Heart left ventricle (tissue), 16 donors: ENCODE results near the gene DHRS3. TPM values are rescaled to one million over a fixed set of nuclear protein-coding genes. Genes with fewer than 3 reads are reported as not detected.
A peak's percentile ranks its signal among the peaks of the same experiment; 100 is the strongest.

ENCODE experiments used
- ATAC-seq, 4 donors: fragments of 200-7000 bp; cut with Tn5 transposase; one replicate each; pipeline ENCODE4 v1.9.1; 2020 to 2022; ENCODE audit warnings: moderate library complexity in 4 of 4, mild to moderate bottlenecking in 3 of 4, moderate number of reproducible peaks in 1 of 4
- DNase-seq, 5 donors: peaks; one replicate each; pipeline ENCODE4 v3.0.0-alpha.2; 2020
- H3K27ac ChIP-seq, 12 donors: fragments of 200-600 bp; sonication (generic) in 4 of 12; one replicate each; pipeline versions ENCODE4 v1.5.0 to v1.8.0; 2016 to 2022; ENCODE audit warnings: mild to moderate bottlenecking in 2 of 12
- H3K27me3 ChIP-seq, 9 donors: fragments of 200-600 bp; sonication (generic) in 2 of 9; one replicate each; pipeline versions ENCODE4 v1.5.1 to v1.8.0; 2016 to 2022; ENCODE audit warnings: mild to moderate bottlenecking in 3 of 9
- H3K36me3 ChIP-seq, 9 donors: fragments of 200-600 bp; sonication (generic) in 2 of 9; one replicate each; pipeline versions ENCODE4 v1.5.0 to v1.8.0; 2018 to 2022; ENCODE audit warnings: mild to moderate bottlenecking in 2 of 9
- H3K4me1 ChIP-seq, 12 donors: fragments of 200-600 bp; sonication (generic) in 4 of 12; one replicate each; pipeline versions ENCODE4 v1.5.0 to v1.8.0; 2016 to 2022; ENCODE audit warnings: mild to moderate bottlenecking in 3 of 12
- H3K4me3 ChIP-seq, 12 donors: fragments of 200-600 bp; sonication (generic) in 4 of 12; one replicate each; pipeline versions ENCODE4 v1.5.0 to v1.8.0; 2017 to 2022; ENCODE audit warnings: mild to moderate bottlenecking in 9 of 12, moderate library complexity in 4 of 12
- H3K9me3 ChIP-seq, 12 donors: fragments of 200-600 bp; sonication (generic) in 4 of 12; one replicate each; pipeline versions ENCODE4 v1.5.0 to v1.8.0; 2016 to 2022; ENCODE audit warnings: mild to moderate bottlenecking in 1 of 12
- CTCF ChIP-seq, 12 donors: fragments of 200-600 bp; sonication (generic) in 4 of 12; IDR thresholded peaks; one replicate each; pipeline versions ENCODE4 v1.5.0 to v1.8.0; 2018 to 2022; ENCODE audit warnings: antibody characterized with exemption in 12 of 12, mild to moderate bottlenecking in 5 of 12
- POLR2A ChIP-seq, 2 donors: fragments of 450-650 bp; IDR thresholded peaks; one replicate each; pipeline ENCODE4 v1.6.1; 2017; ENCODE audit warnings: antibody characterized with exemption in 2 of 2, mild to moderate bottlenecking in 2 of 2, moderate library complexity in 2 of 2
- WGBS, 4 donors: extraction: QIAGEN DNeasy Blood & Tissue Kit in 2 of 4; methylation state at CpG; one replicate each; pipeline versions ENCODE4 v1.1.5 to v1.1.7; 2013 to 2018; 5-methylcytosine and 5-hydroxymethylcytosine counted together
- intact Hi-C, 10 donors: fragments of 100-400 bp; cut with DNase I; formaldehyde crosslinking; loops; one replicate each; pipeline versions ENCODE4 v1.11.1 to v1.14.2; 2022
- polyA plus RNA-seq, 2 donors: library from polyadenylated mRNA; stranded (reverse); fragments of 200-250 nt; gene quantifications; one replicate each; pipeline ENCODE4 v1.2.3, GENCODE V29; 2013
- total RNA-seq, 9 donors: library from RNA; depleted of rRNA in 2 of 9; stranded (reverse); fragments of >200 nt in 2 of 9; fragmentation: NEBNext Ultra II Directional in 3 of 9; extraction: Animal tissue kit (Norgen Biotek cat#: 25700) in 3 of 9; gene quantifications; one replicate each; pipeline versions ENCODE4 v1.1.0 to v1.2.4, GENCODE V29; 2016 to 2023
- donor health status: ischemic (EF 13 %, LVEDD 7.1; RV severe dilation, severe dysfunction).
- donor health status: healthy with polysubstance abuse.
- donor health status: DM: no; HTN: yes; CAD: no.
- donor health status: DM: no; HTN: no; CAD: no.
- donor health status: ischemic (EF 25% LVEDD 6.9; RV normal size, moderate dysfunction).
- donor health status: ischemic (EF 25% LVEDD 5.7; RV mildly dilated, moderate dysfunction).
- donor health status: healthy.
- donor health status: DM: yes; HTN: yes; CAD: no.
- donor health status: ischemic (EF 35%, LVEDD 5.7; RV mildly dilated, moderate dysfunction).
- donor health status: nonischemic (EF 11% LVEDD 7.7; RV severe dilation, severe dysfunction).
- donor health status: DM: yes; HTN: yes; CAD: no.
- donor health status: PGD.
- donor health status: ischemic (EF 29% LVEDD 5.4; RV normal size, mild dysfunction).
- donor health status: nonischemic (EF 23%, LVEDD 6.1; RV moderate dilation, normal function).

The DHRS3 gene
- total and polyA plus RNA-seq, 11 donors: 28.6 to 102 (median 59.9) TPM

GRCh38 chr1:12531179-12531499 lies 86.9 kb downstream of the DHRS3 start:
- H3K9me3 ChIP-seq: peaks cover 0 to 11% (median 2%) of the 10 kb centered on the region in 12 donors
- WGBS, 4 donors: 83 to 93% (median 90%) methylated on average over 1 of the region's 1 CpG
- no peak overlapping the region for H3K4me3 ChIP-seq
- TF ChIP-seq POLR2A (IDR thresholded peaks at IDR 0.05): no peak
- TF ChIP-seq CTCF (IDR thresholded peaks at IDR 0.05): no peak
- no peak for ATAC-seq
- no peaks in the 10 kb centered on the region for H3K36me3 ChIP-seq
- H3K27me3 ChIP-seq: no peaks in the 10 kb centered on the region
- DNase-seq: no peak
- H3K4me1 ChIP-seq: peaks cover 0 to 15% (median 0%) of the 10 kb centered on the region in 12 donors
- intact Hi-C loops: no loop called here
- no peak overlapping the region for H3K27ac ChIP-seq

- no peaks in the 10 kb centered on the region for H3K36me3 ChIP-seq
- intact Hi-C loops: no loop called here
- no peak overlapping the region for H3K27ac ChIP-seq
- WGBS, 4 donors: 87 to 90% (median 89%) methylated on average over 11 of the region's 11 CpGs
- no peak for ATAC-seq
- H3K4me3 ChIP-seq: no peak overlapping the region
- no peak for DNase-seq
- no peaks in the 10 kb centered on the region for H3K27me3 ChIP-seq
- peaks cover 0 to 17% (median 0%) of the 10 kb centered on the region in 12 donors for H3K4me1 ChIP-seq
- no peak for TF ChIP-seq CTCF (IDR thresholded peaks at IDR 0.05)
- TF ChIP-seq POLR2A (IDR thresholded peaks at IDR 0.05): no peak
- peaks cover 0 to 6% (median 0%) of the 10 kb centered on the region in 12 donors for H3K9me3 ChIP-seq
Measured at GRCh38 chr1:12530462-12531178, 87.4 kb downstream of the DHRS3 start.

- no peaks in the 10 kb centered on the region for H3K27me3 ChIP-seq
- no peak overlapping the region for H3K4me3 ChIP-seq
- peaks cover 0 to 20% (median 0%) of the 10 kb centered on the region in 12 donors for H3K4me1 ChIP-seq
- no peak for TF ChIP-seq POLR2A (IDR thresholded peaks at IDR 0.05)
- ATAC-seq: no peak
- H3K27ac ChIP-seq: no peak overlapping the region
- 95 to 99% (median 98%) methylated on average over 3 of the region's 3 CpGs for WGBS, 4 donors
- intact Hi-C loops: no loop called here
- no peaks in the 10 kb centered on the region for H3K9me3 ChIP-seq
- no peaks in the 10 kb centered on the region for H3K36me3 ChIP-seq
- DNase-seq: no peak
Measured at GRCh38 chr1:12529640-12530174, 88.3 kb downstream of the DHRS3 start.

- no peak for TF ChIP-seq POLR2A (IDR thresholded peaks at IDR 0.05)
- TF ChIP-seq CTCF (IDR thresholded peaks at IDR 0.05): no peak
- WGBS, 4 donors: 87 to 96% (median 92%) methylated on average over 13 to 24 of the region's 24 CpGs
- no peak for DNase-seq
- no peaks in the 10 kb centered on the region for H3K9me3 ChIP-seq
- ATAC-seq: peak in 1 of 4 donors; percentile 39
- H3K27ac ChIP-seq: no peak overlapping the region
- intact Hi-C loops: no loop called here
- no peak overlapping the region for H3K4me3 ChIP-seq
- H3K36me3 ChIP-seq: no peaks in the 10 kb centered on the region
- H3K27me3 ChIP-seq: no peaks in the 10 kb centered on the region
- peaks cover 0 to 20% (median 0%) of the 10 kb centered on the region in 12 donors for H3K4me1 ChIP-seq
Measured at GRCh38 chr1:12528021-12528852, 89.8 kb downstream of the DHRS3 start.
